ENCODE data around the gene SPRED1.

The SPRED1 gene

DNA sequence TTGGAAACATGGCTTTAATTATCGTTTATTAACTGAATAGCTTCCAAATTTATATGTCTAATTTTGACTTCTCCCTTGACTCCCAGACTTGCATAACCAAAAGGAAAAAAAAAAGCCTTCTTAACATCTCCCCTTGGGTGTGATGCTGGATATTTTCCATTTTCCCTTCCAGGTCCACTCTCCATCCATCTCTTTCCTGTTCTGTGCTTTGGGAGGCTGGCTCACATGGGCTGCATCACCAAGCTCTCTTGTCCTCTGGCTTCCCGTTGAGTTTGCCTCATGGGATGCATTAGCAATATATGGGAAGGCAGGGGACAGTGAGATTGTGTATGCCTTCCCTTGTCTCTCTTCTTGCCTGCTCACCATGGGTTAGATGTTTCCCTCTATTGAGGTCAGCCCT, 123.4 kb downstream of the SPRED1 start:
- no peak for DNase-seq
- no peak for TF ChIP-seq GATA1 (IDR thresholded peaks at IDR 0.05; ENCODE audit: low read depth, low read length)
- TF ChIP-seq POLR2A (IDR thresholded peaks at IDR 0.05; ENCODE audit: low read length), result no peak

DNA sequence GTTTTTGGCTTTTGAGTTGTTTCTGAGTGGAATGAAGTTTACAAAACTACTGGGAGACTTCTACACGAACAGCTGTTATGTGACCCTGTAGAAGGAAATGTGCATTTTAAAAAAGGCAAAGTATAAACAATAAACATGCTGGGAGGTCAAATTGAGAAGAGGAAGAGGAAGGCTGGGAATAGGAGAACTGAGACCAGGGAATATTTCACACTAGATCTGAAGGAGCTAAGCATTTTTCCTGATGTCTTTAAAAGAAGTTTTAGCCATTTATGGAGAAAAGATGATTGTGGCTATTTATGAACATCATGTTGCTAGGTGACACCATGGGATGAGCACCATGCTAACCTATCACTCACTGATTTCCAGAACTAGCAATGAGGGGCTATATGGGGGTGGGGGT, 125.0 kb downstream of the SPRED1 start:
- DNase-seq, result no peak
- TF ChIP-seq GATA1 (IDR thresholded peaks at IDR 0.05; ENCODE audit: low read depth, low read length), result no peak
- TF ChIP-seq POLR2A (IDR thresholded peaks at IDR 0.05; ENCODE audit: low read length), result no peak

DNA sequence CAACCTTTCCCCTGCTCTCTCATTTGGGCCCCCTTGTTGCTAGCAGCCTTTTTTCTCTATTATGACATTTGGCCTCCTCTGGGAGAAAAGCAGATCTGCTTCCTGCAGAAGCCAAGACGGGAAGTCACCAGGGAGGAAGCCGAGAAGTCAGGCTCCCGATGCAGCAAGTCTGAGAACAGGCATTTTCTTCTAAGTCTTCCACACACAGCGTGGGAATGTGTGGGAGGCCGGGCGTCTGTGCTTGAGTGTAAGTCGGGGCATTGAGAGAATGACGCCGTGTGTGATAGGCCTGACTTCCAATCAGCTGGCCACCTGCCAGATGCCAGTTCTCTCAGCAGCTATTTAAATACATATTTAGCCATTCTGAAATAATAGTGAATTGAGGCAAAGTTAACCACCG, 125.5 kb downstream of the SPRED1 start:
- no peak for TF ChIP-seq GATA1 (IDR thresholded peaks at IDR 0.05; ENCODE audit: low read depth, low read length)
- no peak for TF ChIP-seq POLR2A (IDR thresholded peaks at IDR 0.05; ENCODE audit: low read length)
- DNase-seq, result peak; percentile 20 to 23

DNA sequence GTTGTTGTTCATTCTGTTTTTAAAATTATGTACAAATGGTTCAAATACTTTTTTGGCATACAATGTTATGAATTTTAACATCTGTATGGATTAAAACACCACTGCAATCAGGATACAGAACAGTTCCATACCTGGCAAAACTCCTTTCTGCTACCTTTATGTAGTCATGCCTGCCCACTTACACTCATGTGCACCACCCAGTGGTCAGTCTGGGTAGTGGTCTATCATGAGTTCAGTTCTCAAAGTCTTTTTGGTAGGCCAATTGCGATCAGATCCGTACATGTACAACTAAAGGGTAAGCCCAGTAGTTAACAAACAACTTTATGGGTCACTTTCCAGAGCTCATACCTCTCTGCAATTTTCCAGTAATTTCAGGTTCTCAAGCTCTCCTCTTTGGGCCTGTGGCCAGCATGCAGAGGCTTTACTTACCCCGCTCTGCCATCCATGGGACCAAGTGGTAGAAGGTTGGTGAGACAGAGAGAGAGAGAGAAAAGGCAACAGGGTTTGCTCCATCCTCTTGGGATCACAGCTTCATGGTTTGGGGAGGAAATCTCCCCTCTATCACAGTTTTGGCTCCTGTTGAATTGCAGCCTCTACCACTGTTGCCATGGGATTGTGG, 137.4 kb downstream of the SPRED1 start:
- DNase-seq, result peak; percentile 54 to 75
- TF ChIP-seq GATA1 (IDR thresholded peaks at IDR 0.05; ENCODE audit: low read depth, low read length) (no peak), POLR2A (IDR thresholded peaks at IDR 0.05; ENCODE audit: low read length) (no peak)

DNA sequence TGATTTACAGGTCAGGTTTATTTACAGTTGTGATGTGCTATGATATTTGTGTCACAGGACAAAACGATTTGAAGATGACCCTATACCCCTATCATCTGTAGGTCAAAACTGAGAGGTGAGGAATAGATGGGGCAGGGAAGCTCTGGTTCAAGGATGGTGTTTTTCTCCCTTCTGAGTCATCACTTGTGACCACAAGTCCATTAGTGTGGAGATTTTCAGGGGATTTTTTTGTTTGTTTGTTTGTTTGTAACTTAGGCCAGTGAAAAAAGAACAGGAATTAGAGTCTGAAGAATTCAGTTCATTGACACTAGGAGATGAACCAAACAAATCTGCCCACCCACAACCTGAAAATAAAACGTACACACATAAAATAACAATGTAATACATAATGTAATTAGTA, 138.6 kb downstream of the SPRED1 start:
- no peak for TF ChIP-seq GATA1 (IDR thresholded peaks at IDR 0.05; ENCODE audit: low read depth, low read length)
- no peak for DNase-seq

DNA sequence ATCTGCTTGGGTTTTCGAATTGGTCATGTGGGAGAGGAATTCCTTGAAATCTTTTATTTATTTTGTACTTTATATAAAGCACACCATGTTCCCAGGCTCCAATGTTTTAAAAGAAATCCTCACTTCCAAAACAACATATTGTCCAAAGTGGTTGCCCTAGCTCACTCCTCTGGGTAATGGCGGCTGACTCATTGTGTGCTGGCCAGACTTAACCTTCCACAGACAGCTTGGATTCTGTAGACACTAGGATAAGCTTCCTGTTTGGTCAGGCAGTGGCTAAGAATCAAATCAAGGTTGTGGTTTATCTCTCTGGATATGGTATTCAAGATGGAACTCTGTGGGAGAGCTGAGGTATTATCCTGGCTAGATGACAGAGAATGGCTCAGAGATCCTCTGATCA, 145.5 kb downstream of the SPRED1 start:
- TF ChIP-seq GATA1 (IDR thresholded peaks at IDR 0.05; ENCODE audit: low read depth, low read length), result no peak

DNA sequence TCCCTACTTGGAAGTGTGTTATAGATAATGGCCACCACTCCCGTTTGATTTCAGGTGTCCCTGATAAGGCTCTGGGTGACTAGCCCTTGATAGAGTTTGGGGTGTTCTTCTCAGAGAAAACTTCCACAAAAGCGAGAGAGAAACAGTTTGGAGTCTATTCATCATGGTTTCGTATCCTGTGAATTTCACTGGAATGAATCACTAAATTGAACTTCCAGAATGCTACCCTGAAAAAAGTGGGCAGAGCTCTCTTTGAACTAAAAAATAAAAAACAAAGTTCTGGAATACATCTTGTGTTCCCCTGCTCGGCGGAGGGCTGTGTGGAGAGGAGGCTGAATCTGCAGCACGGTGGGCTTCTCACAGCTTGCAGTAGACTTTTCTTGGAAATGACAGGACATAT, 148.5 kb downstream of the SPRED1 start:
- TF ChIP-seq POLR2A (IDR thresholded peaks at IDR 0.05; ENCODE audit: low read length) (no peak), GATA1 (IDR thresholded peaks at IDR 0.05; ENCODE audit: low read depth, low read length) (no peak)
- DNase-seq, result no peak

More for the DNA sequence above, 145.5 kb downstream of the SPRED1 start:
- no peak for DNase-seq

DNA sequence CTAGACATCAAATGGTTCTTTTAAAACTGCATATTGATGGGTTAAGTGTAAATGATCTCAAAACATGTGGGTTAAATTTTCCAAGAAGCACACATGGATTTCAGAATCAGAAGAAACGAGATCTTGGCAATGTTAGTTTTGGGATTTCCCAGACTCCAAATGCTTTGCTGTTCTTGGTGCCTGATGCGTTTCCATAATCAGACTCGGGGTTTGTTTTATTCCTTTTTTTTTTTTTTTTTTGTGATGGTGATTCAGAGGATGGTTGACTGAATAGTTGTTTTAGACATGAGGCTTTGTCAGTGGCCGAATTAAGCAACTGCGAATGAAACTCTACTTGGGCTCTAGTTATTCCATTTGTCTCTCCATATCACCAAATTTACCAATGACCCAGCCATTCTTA, 149.1 kb downstream of the SPRED1 start:
- no peak for TF ChIP-seq GATA1 (IDR thresholded peaks at IDR 0.05; ENCODE audit: low read depth, low read length)
- no peak for TF ChIP-seq POLR2A (IDR thresholded peaks at IDR 0.05; ENCODE audit: low read length)
- DNase-seq, result no peak

DNA sequence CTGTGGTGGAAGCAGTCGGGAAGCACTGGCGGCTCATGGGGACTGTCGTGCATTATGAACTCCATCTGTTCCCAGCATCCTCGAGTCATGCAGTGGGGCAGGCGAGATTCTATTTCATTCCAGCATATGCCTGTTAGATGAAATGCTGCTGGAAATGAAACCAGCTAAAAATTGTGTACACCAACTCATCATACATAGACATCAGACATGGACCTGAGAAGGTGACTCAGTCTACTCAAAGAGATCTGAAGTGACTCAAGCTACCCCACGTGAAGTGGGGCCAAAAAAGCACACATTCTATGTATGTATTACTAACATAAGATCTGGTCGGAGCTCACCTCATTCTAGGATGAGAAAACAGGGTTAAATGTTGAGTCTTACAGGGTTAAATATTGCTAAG, 153.8 kb downstream of the SPRED1 start:
- no peak for DNase-seq

More for the DNA sequence above, 153.8 kb downstream of the SPRED1 start:
- TF ChIP-seq POLR2A (IDR thresholded peaks at IDR 0.05; ENCODE audit: low read length) (no peak), GATA1 (IDR thresholded peaks at IDR 0.05; ENCODE audit: low read depth, low read length) (no peak)

All from erythroblast (primary cell).